Erythroblast (primary cell): ENCODE measurements around the gene APC.

ENCODE experiments used
- GATA1 ChIP-seq: IDR thresholded peaks from 2 replicates; pipeline ENCODE4 v1.6.1; 2011; ENCODE audit warnings: low read depth, mild to moderate bottlenecking, control low read depth, low read length, moderate library complexity
- POLR2A ChIP-seq: IDR thresholded peaks from 2 replicates; pipeline ENCODE4 v1.6.1; 2011; ENCODE audit warnings: mild to moderate bottlenecking, low read length

GRCh38 chr5:112755703-112756102, 18.0 kb downstream of the APC start:
- TF ChIP-seq POLR2A (no peak), GATA1 (no peak)
